ENCODE data around the gene ZIC4. TPM values are rescaled to one million over a fixed set of nuclear protein-coding genes. Genes with fewer than 3 reads are reported as not detected.

The ZIC4 gene
- total and polyA plus RNA-seq, 2 of the 8 experiments (the other 6 are each of a cell fraction or from before 2014, with no cell fraction given): 0.03 to 0.13 TPM

DNA sequence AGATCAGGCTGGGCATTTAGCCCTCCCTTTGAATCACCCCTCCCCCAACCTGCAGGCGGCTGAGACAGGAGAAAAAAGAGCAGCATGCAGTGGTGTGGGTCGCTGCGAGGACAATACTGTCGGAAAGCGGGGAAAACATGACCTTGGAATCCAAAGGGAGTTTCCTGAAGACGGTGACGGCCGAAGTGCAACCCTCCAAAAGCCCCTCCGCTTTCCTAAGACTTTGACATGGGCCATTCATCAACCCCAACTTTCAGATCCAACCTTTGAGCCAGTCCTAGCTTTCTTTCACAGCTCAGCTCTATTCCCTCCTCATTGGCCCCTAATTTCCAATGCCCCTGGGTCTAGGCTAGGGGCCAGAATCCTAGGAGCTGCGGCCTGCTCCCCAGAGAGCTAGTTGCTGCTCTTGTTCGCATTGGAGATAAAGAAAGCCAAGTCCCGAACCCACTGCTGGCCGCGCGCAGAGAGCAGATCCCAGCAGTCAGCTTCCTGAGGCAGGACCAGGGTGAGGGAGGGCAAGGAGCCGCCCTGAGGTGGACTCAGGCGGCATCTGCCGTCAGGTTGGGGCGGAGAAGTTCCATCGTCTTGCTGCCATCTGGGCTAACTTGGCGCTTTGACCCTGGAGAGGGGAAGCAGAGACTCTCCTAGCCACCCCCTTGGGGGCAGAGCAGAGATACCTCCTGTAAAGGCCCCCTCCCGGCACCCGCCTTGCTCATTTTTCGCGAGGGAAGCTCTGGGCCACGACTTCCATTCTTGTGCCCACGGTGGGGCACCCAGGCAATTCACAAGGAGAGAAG lies 914 bp downstream of the ZIC4 start:
- CTCF ChIA-PET (ENCODE audit: partially characterized antibody): interaction anchor here (0.9 to 27.3 kb wide), 13 partner anchors 8 to 54 kb away, joined by 3 to 485 read pairs (median 5); no protein-coding TSS in a partner anchor
- peaks cover 53 to 87% (median 79%) of the 10 kb centered on the region in 4 experiments for H3K27me3 ChIP-seq (replicated peaks in 1 of 4; ENCODE audit: control insufficient read depth in 3 of 4, extremely low read depth in 1 of 4, insufficient read depth in 3 of 4, low read length in 3 of 4)
- TF ChIP-seq, protein P1, sequence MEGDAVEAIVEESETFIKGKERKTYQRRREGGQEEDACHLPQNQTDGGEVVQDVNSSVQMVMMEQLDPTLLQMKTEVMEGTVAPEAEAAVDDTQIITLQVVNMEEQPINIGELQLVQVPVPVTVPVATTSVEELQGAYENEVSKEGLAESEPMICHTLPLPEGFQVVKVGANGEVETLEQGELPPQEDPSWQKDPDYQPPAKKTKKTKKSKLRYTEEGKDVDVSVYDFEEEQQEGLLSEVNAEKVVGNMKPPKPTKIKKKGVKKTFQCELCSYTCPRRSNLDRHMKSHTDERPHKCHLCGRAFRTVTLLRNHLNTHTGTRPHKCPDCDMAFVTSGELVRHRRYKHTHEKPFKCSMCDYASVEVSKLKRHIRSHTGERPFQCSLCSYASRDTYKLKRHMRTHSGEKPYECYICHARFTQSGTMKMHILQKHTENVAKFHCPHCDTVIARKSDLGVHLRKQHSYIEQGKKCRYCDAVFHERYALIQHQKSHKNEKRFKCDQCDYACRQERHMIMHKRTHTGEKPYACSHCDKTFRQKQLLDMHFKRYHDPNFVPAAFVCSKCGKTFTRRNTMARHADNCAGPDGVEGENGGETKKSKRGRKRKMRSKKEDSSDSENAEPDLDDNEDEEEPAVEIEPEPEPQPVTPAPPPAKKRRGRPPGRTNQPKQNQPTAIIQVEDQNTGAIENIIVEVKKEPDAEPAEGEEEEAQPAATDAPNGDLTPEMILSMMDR (IDR thresholded peaks at IDR 0.05; ENCODE audit: control extremely low read depth in 1 of 3, insufficient read depth in 1 of 3, low read depth in 1 of 3, low read length in 3 of 3): peak in 1 of 3 experiments; percentile 4; a peak in 1 of 4 replicates
- no peak for TF ChIP-seq JUN (IDR thresholded peaks at IDR 0.05; ENCODE audit: low read depth, low read length)
- TF ChIP-seq, protein P2, sequence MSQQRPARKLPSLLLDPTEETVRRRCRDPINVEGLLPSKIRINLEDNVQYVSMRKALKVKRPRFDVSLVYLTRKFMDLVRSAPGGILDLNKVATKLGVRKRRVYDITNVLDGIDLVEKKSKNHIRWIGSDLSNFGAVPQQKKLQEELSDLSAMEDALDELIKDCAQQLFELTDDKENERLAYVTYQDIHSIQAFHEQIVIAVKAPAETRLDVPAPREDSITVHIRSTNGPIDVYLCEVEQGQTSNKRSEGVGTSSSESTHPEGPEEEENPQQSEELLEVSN (IDR thresholded peaks at IDR 0.05): 0 out of 2 replicates have a peak, but pooled peaks have one; percentile 36
- TF ChIP-seq, protein P3, sequence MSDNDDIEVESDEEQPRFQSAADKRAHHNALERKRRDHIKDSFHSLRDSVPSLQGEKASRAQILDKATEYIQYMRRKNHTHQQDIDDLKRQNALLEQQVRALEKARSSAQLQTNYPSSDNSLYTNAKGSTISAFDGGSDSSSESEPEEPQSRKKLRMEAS (IDR thresholded peaks at IDR 0.05): 0 out of 2 replicates have a peak, but pooled peaks have one; percentile 3
- TF ChIP-seq EP300 (IDR thresholded peaks at IDR 0.05; ENCODE audit: borderline replicate concordance in 1 of 2, low read depth in 2 of 2, low read length in 2 of 2): no peak
- peak; percentile 21 for TF ChIP-seq KDM4A (IDR thresholded peaks at IDR 0.05; ENCODE audit: low read depth, low read length, severe bottlenecking)

More for the DNA sequence above, 914 bp downstream of the ZIC4 start:
- Histone ChIP-seq H3K36me3 (ENCODE audit: control insufficient read depth in 2 of 4, insufficient read depth in 4 of 4, low read length in 3 of 4) (peaks cover 0 to 4% (median 0%) of the 10 kb centered on the region in 4 experiments; a peak in 1 of 8 replicates), H3K18ac (ENCODE audit: extremely low read depth, low read length) (no peak overlapping the region; the same call in 1 of the 2 replicates), H3K79me1 (ENCODE audit: low read depth, low read length) (no peaks in the 10 kb centered on the region), H2BK120ac (replicated peaks; ENCODE audit: low read depth, low read length) (no peak overlapping the region), H2AFZ (ENCODE audit: low read length) (no peak overlapping the region), H4K20me1 (replicated peaks in 1 of 2; ENCODE audit: control insufficient read depth in 1 of 2, insufficient read depth in 2 of 2, low read length in 2 of 2) (peaks cover 0 to 11% of the 10 kb centered on the region in 2 experiments), H3K23me2 (ENCODE audit: low read depth, low read length) (peaks cover 15% of the 10 kb centered on the region), H3K4ac (replicated peaks; ENCODE audit: insufficient read length, low read depth, low read length) (no peak overlapping the region), H3K4me3 (ENCODE audit: extremely low read depth in 1 of 4, insufficient read depth in 2 of 4, low read depth in 3 of 4, low read length in 4 of 4) (peak overlapping the region in 3 of 4 experiments; percentile 10 to 40 (median 14); a peak in 4 of 8 replicates), H3K9ac (replicated peaks in 1 of 4; ENCODE audit: extremely low read depth in 1 of 4, low read depth in 3 of 4, low read length in 3 of 4) (no peak overlapping the region), H4K91ac (replicated peaks; ENCODE audit: insufficient read length, low read length) (no peak overlapping the region), H2AK5ac (ENCODE audit: low read depth, low read length) (no peak overlapping the region), H4K5ac (ENCODE audit: insufficient read length, low read depth, low read length) (no peak overlapping the region), H4K8ac (ENCODE audit: extremely low read depth, insufficient read depth, low read length) (peak overlapping the region; percentile 22; the same call in 1 of the 2 replicates), H3K9me3 (ENCODE audit: insufficient read depth in 2 of 2, low read depth in 1 of 2, low read length in 1 of 2) (no peaks in the 10 kb centered on the region; a peak in 1 of 4 replicates), H3K4me2 (ENCODE audit: insufficient read depth in 1 of 2, low read depth in 2 of 2, low read length in 2 of 2) (peak overlapping the region; percentile 62 to 91), H2BK5ac (ENCODE audit: low read depth, low read length) (no peak overlapping the region), H3K27ac (ENCODE audit: low read depth, low read length) (no peak overlapping the region), H3K79me2 (ENCODE audit: control insufficient read depth in 1 of 2, insufficient read depth in 2 of 2, low read length in 2 of 2) (no peaks in the 10 kb centered on the region), H3K4me1 (replicated peaks in 1 of 4; ENCODE audit: control insufficient read depth in 3 of 4, insufficient read depth in 4 of 4, low read length in 3 of 4) (peaks cover 19 to 42% (median 31%) of the 10 kb centered on the region in 4 experiments), H2BK20ac (ENCODE audit: low read length) (0 out of 2 replicates have a peak overlapping the region, but pooled peaks have one; percentile 40), H3K56ac (replicated peaks; ENCODE audit: insufficient read length, low read depth, low read length) (no peak overlapping the region), H2BK15ac (ENCODE audit: low read length) (peak overlapping the region; percentile 72; the same call in 1 of the 2 replicates), H2BK12ac (ENCODE audit: low read depth, low read length) (peak overlapping the region; percentile 72; the same call in 1 of the 2 replicates), H3K23ac (ENCODE audit: insufficient read length) (no peak overlapping the region), H3K14ac (ENCODE audit: insufficient read length) (no peak overlapping the region)
- DNase-seq (ENCODE audit: low read depth in 1 of 2, low spot score in 2 of 2) (peak in 1 of 2 experiments; percentile 70), FAIRE-seq (no peak)
- POLR2A ChIA-PET (ENCODE audit: partially characterized antibody): interaction anchor here (1.1 to 3.5 kb wide), 6 partner anchors 10 to 27 kb away, joined by 3 to 24 read pairs (median 6); no protein-coding TSS in a partner anchor
- 4% methylated on average over 27 of the region's 27 CpGs; no CpG with 5 or more reads in 1 of the 2 experiments for WGBS, 2 experiments (ENCODE audit: extremely low coverage in 1 of 2, insufficient coverage in 1 of 2, insufficient read length in 1 of 2, insufficient replicate concordance in 2 of 2, low coverage in 1 of 2, low lambda C conversion rate in 2 of 2, missing lambda C conversion rate in 1 of 2)

Measured in H1 (cell line).